Tibial artery (tissue), 4 donors: ENCODE results near the gene TBC1D19.
A peak's percentile ranks its signal among the peaks of the same experiment; 100 is the strongest.

Experiments
- DNase-seq, 2 donors: peaks; one replicate each; pipeline ENCODE4 v3.0.0-alpha.2; 2019
- H3K27ac ChIP-seq, 2 donors: fragments of 200-600 bp; sonication (generic) in 1 of 2; 1 replicate in 1 of 2; 2 replicates in 1 of 2; pipeline ENCODE4 v1.5.1; 2018 to 2019; ENCODE audit warnings: mild to moderate bottlenecking in 1 of 2
- H3K27me3 ChIP-seq, 2 donors: fragments of 200-600 bp; sonication (generic) in 1 of 2; one replicate each; pipeline versions ENCODE4 v1.5.1 to v1.6.0; 2016 to 2019
- H3K36me3 ChIP-seq, 3 donors: fragments of 200-600 bp; sonication (generic) in 2 of 3; one replicate each; pipeline ENCODE4 v1.5.1; 2016 to 2019; ENCODE audit warnings: mild to moderate bottlenecking in 2 of 3
- H3K4me1 ChIP-seq, 4 donors: fragments of 200-600 bp; sonication (generic) in 2 of 4; 1 replicate in 3 of 4; 2 replicates in 1 of 4; pipeline ENCODE4 v1.5.1; 2016 to 2019
- H3K4me3 ChIP-seq, 2 donors: fragments of 200-600 bp; sonication (generic) in 1 of 2; 1 replicate in 1 of 2; 2 replicates in 1 of 2; pipeline ENCODE4 v1.5.1; 2018 to 2019; ENCODE audit warnings: mild to moderate bottlenecking in 2 of 2
- H3K9me3 ChIP-seq, 3 donors: fragments of 200-600 bp; sonication (generic) in 1 of 3; one replicate each; pipeline ENCODE4 v1.5.1; 2016 to 2019
- CTCF ChIP-seq, 2 experiments: fragments of 200-600 bp in 1 of 2; fragments of 450-650 bp in 1 of 2; IDR thresholded peaks; one replicate each; pipeline ENCODE4 v1.5.1; 2017 to 2019; ENCODE audit warnings: antibody characterized with exemption in 2 of 2, mild to moderate bottlenecking in 1 of 2, moderate library complexity in 1 of 2
- intact Hi-C: fragments of 100-400 bp; cut with DNase I; formaldehyde crosslinking; loops from one replicate; pipeline ENCODE4 v1.15.0; 2023; ENCODE audit warnings: low total_unique reads

TBC1D19 gene

GRCh38 chr4:26717332-26717731 is 133.4 kb downstream of the TBC1D19 start:
- Histone ChIP-seq H3K4me1 (no peaks in the 10 kb centered on the region), H3K36me3 (no peaks in the 10 kb centered on the region), H3K27me3 (no peaks in the 10 kb centered on the region), H3K4me3 (no peak overlapping the region), H3K27ac (no peak overlapping the region), H3K9me3 (no peaks in the 10 kb centered on the region)
- no peak for TF ChIP-seq CTCF (IDR thresholded peaks at IDR 0.05)
- intact Hi-C loops, result no loop called here
- no peak for DNase-seq

- peaks cover 0 to 6% (median 0%) of the 10 kb centered on the region in 3 donors for H3K36me3 ChIP-seq
- no peaks in the 10 kb centered on the region for H3K4me1 ChIP-seq
- H3K27ac ChIP-seq, result no peak overlapping the region
- no peak overlapping the region for H3K4me3 ChIP-seq
- H3K9me3 ChIP-seq, result no peaks in the 10 kb centered on the region
- intact Hi-C loops, result no loop called here
- TF ChIP-seq CTCF (IDR thresholded peaks at IDR 0.05), result peak; percentile 30 to 48
- DNase-seq, result no peak
- H3K27me3 ChIP-seq, result no peaks in the 10 kb centered on the region
Observed at GRCh38 chr4:26719954-26720552, 136.2 kb downstream of the TBC1D19 start.

- intact Hi-C loops, result no loop called here
- TF ChIP-seq CTCF (IDR thresholded peaks at IDR 0.05), result no peak
- H3K9me3 ChIP-seq, result no peaks in the 10 kb centered on the region
Observed at GRCh38 chr4:26721685-26722084, 137.8 kb downstream of the TBC1D19 start.

GRCh38 chr4:26723216-26723615 is 139.3 kb downstream of the TBC1D19 start:
- Histone ChIP-seq H3K4me3 (no peak overlapping the region), H3K27me3 (no peaks in the 10 kb centered on the region), H3K36me3 (peaks cover 0 to 12% (median 6%) of the 10 kb centered on the region in 3 donors), H3K9me3 (no peaks in the 10 kb centered on the region), H3K4me1 (no peaks in the 10 kb centered on the region), H3K27ac (no peak overlapping the region)
- no peak for TF ChIP-seq CTCF (IDR thresholded peaks at IDR 0.05)
- intact Hi-C loops, result no loop called here
- DNase-seq, result no peak

More at GRCh38 chr4:26721685-26722084, 137.8 kb downstream of the TBC1D19 start:
- Histone ChIP-seq H3K4me3 (no peak overlapping the region), H3K27me3 (no peaks in the 10 kb centered on the region), H3K27ac (no peak overlapping the region), H3K36me3 (peaks cover 0 to 12% (median 0%) of the 10 kb centered on the region in 3 donors), H3K4me1 (no peaks in the 10 kb centered on the region)
- DNase-seq, result no peak

- Histone ChIP-seq H3K36me3 (peaks cover 0 to 12% (median 6%) of the 10 kb centered on the region in 3 donors), H3K4me3 (no peak overlapping the region), H3K27ac (no peak overlapping the region), H3K4me1 (no peaks in the 10 kb centered on the region), H3K27me3 (no peaks in the 10 kb centered on the region), H3K9me3 (no peaks in the 10 kb centered on the region)
- DNase-seq, result no peak
- intact Hi-C loops, result no loop called here
- TF ChIP-seq CTCF (IDR thresholded peaks at IDR 0.05), result no peak
Observed at GRCh38 chr4:26724534-26724933, 140.7 kb downstream of the TBC1D19 start.
